Peyer's patch (tissue), 4 donors: ENCODE data around the gene RAB27B. TPM values are rescaled to one million over a fixed set of nuclear protein-coding genes. Genes with fewer than 3 reads are reported as not detected.

Experiments
- DNase-seq, 3 donors: peaks; one replicate each; pipeline ENCODE4 v3.0.0-alpha.2; 2017 to 2019
- H3K27ac ChIP-seq, 4 donors: fragments of 200-600 bp; sonication (generic); one replicate each; pipeline ENCODE4 v1.5.1; 2016 to 2019
- H3K27me3 ChIP-seq, 2 donors: fragments of 200-600 bp; sonication (generic); one replicate each; pipeline ENCODE4 v1.5.1; 2019
- H3K36me3 ChIP-seq, 3 donors: fragments of 200-600 bp; sonication (generic); one replicate each; pipeline ENCODE4 v1.5.1; 2016 to 2019
- H3K4me1 ChIP-seq, 4 donors: fragments of 200-600 bp; sonication (generic); one replicate each; pipeline ENCODE4 v1.5.1; 2016 to 2019
- H3K4me3 ChIP-seq, 4 donors: fragments of 200-600 bp; sonication (generic); 1 replicate in 3 of 4; 2 replicates in 1 of 4; pipeline ENCODE4 v1.5.1; 2016 to 2019; ENCODE audit warnings: mild to moderate bottlenecking in 1 of 4
- H3K9me3 ChIP-seq, 4 donors: fragments of 200-600 bp; sonication (generic); one replicate each; pipeline ENCODE4 v1.5.1; 2016 to 2019; ENCODE audit warnings: mild to moderate bottlenecking in 1 of 4
- CTCF ChIP-seq, 6 experiments: fragments of 450-650 bp in 4 of 6; fragments of 200-600 bp in 2 of 6; sonication (generic) in 1 of 6; IDR thresholded peaks; one replicate each; pipeline ENCODE4 v1.5.1; 2017 to 2019; ENCODE audit warnings: antibody characterized with exemption in 6 of 6, mild to moderate bottlenecking in 3 of 6, moderate library complexity in 1 of 6
- POLR2A ChIP-seq, 2 donors: fragments of 450-650 bp; IDR thresholded peaks; one replicate each; pipeline ENCODE4 v1.5.1; 2017; ENCODE audit warnings: antibody characterized with exemption in 2 of 2, mild to moderate bottlenecking in 2 of 2, moderate library complexity in 2 of 2
- total RNA-seq, 4 donors: library from RNA; depleted of rRNA; stranded (reverse); fragments of >200 nt; gene quantifications; one replicate each; pipeline ENCODE4 v1.1.0, GENCODE V29; 2016

Gene RAB27B
- total RNA-seq, 4 donors from 2014 or later: 2.5 to 7.1 (median 4.7) TPM

GRCh38 chr18:54914816-54915215, 86.5 kb downstream of the RAB27B start:
- Histone ChIP-seq H3K9me3 (no peaks in the 10 kb centered on the region), H3K27me3 (no peaks in the 10 kb centered on the region), H3K4me3 (no peak overlapping the region), H3K4me1 (no peaks in the 10 kb centered on the region), H3K36me3 (peaks cover 0 to 17% (median 0%) of the 10 kb centered on the region in 3 donors), H3K27ac (no peak overlapping the region)
- TF ChIP-seq CTCF (IDR thresholded peaks at IDR 0.05): no peak
- TF ChIP-seq POLR2A (IDR thresholded peaks at IDR 0.05): no peak
- no peak for DNase-seq

- DNase-seq: no peak
- no peak for TF ChIP-seq POLR2A (IDR thresholded peaks at IDR 0.05)
- no peak for TF ChIP-seq CTCF (IDR thresholded peaks at IDR 0.05)
- Histone ChIP-seq H3K36me3 (peaks cover 0 to 26% (median 0%) of the 10 kb centered on the region in 3 donors), H3K4me1 (no peaks in the 10 kb centered on the region), H3K9me3 (no peaks in the 10 kb centered on the region), H3K27me3 (no peaks in the 10 kb centered on the region), H3K4me3 (no peak overlapping the region), H3K27ac (no peak overlapping the region)
Measured at GRCh38 chr18:54916507-54916906, 88.2 kb downstream of the RAB27B start.

GRCh38 chr18:54918060-54918459, 89.8 kb downstream of the RAB27B start:
- H3K27ac ChIP-seq: no peak overlapping the region
- H3K9me3 ChIP-seq: no peaks in the 10 kb centered on the region
- no peak overlapping the region for H3K4me3 ChIP-seq
- H3K27me3 ChIP-seq: no peaks in the 10 kb centered on the region
- DNase-seq: no peak
- peaks cover 0 to 36% (median 5%) of the 10 kb centered on the region in 3 donors for H3K36me3 ChIP-seq
- TF ChIP-seq CTCF (IDR thresholded peaks at IDR 0.05) (no peak), POLR2A (IDR thresholded peaks at IDR 0.05) (no peak)
- no peaks in the 10 kb centered on the region for H3K4me1 ChIP-seq

GRCh38 chr18:54919412-54919811, 91.1 kb downstream of the RAB27B start:
- no peaks in the 10 kb centered on the region for H3K27me3 ChIP-seq
- H3K27ac ChIP-seq: no peak overlapping the region
- H3K9me3 ChIP-seq: no peaks in the 10 kb centered on the region
- H3K36me3 ChIP-seq: peaks cover 0 to 38% (median 5%) of the 10 kb centered on the region in 3 donors
- no peak for DNase-seq
- no peaks in the 10 kb centered on the region for H3K4me1 ChIP-seq
- no peak overlapping the region for H3K4me3 ChIP-seq
- TF ChIP-seq CTCF (IDR thresholded peaks at IDR 0.05) (no peak), POLR2A (IDR thresholded peaks at IDR 0.05) (no peak)

GRCh38 chr18:54923339-54923956, 95.2 kb downstream of the RAB27B start:
- Histone ChIP-seq H3K27me3 (no peaks in the 10 kb centered on the region), H3K4me1 (no peaks in the 10 kb centered on the region), H3K4me3 (no peak overlapping the region), H3K36me3 (peaks cover 0 to 69% (median 5%) of the 10 kb centered on the region in 3 donors), H3K27ac (no peak overlapping the region), H3K9me3 (no peaks in the 10 kb centered on the region)
- TF ChIP-seq POLR2A (IDR thresholded peaks at IDR 0.05) (no peak), CTCF (IDR thresholded peaks at IDR 0.05) (no peak)
- no peak for DNase-seq
